Esophagus muscularis mucosa (tissue), 4 donors: ENCODE results near the gene FUT8. TPM values are rescaled to one million over a fixed set of nuclear protein-coding genes. Genes with fewer than 3 reads are reported as not detected.
"Not testable (repeated sequence)": the region's sequence is repeated elsewhere in the genome, so short reads cannot be mapped to it uniquely, and the experiment has no call there.

Experiments
- DNase-seq: peaks from one replicate; pipeline ENCODE4 v3.0.0-alpha.2; 2017; ENCODE audit errors: extremely low spot score
- H3K27ac ChIP-seq, 4 donors: fragments of 200-600 bp; sonication (generic); replicated peaks in 1 of 4; 1 replicate in 3 of 4; 2 replicates in 1 of 4; pipeline ENCODE4 v1.5.1; 2016 to 2019; ENCODE audit warnings: mild to moderate bottlenecking in 1 of 4
- H3K27me3 ChIP-seq, 4 donors: fragments of 200-600 bp; sonication (generic); one replicate each; pipeline versions ENCODE4 v1.5.1 to v1.6.0; 2016 to 2019
- H3K36me3 ChIP-seq, 4 donors: fragments of 200-600 bp; sonication (generic); one replicate each; pipeline ENCODE4 v1.5.1; 2016 to 2019
- H3K4me1 ChIP-seq, 4 donors: fragments of 200-600 bp; sonication (generic); one replicate each; pipeline ENCODE4 v1.5.1; 2016 to 2019
- H3K4me3 ChIP-seq, 4 donors: fragments of 200-600 bp; sonication (generic); 1 replicate in 2 of 4; 2 replicates in 2 of 4; pipeline ENCODE4 v1.5.1; 2016 to 2019; ENCODE audit warnings: mild to moderate bottlenecking in 4 of 4, moderate library complexity in 1 of 4
- H3K9me3 ChIP-seq, 4 donors: fragments of 200-600 bp; sonication (generic); 1 replicate in 3 of 4; 2 replicates in 1 of 4; pipeline ENCODE4 v1.5.1; 2016 to 2019
- EP300 ChIP-seq: sonication (generic); formaldehyde crosslinking; IDR thresholded peaks from one replicate; pipeline ENCODE4 v1.6.1; 2017; ENCODE audit warnings: antibody characterized with exemption
- POLR2A ChIP-seq: fragments of 450-650 bp; IDR thresholded peaks from one replicate; pipeline ENCODE4 v1.6.1; 2017; ENCODE audit warnings: antibody characterized with exemption, moderate library complexity, mild to moderate bottlenecking, low read depth
- POLR2AphosphoS5 ChIP-seq, 2 donors: sonication (generic); formaldehyde crosslinking; IDR thresholded peaks; one replicate each; pipeline ENCODE4 v1.6.1; 2017; ENCODE audit warnings: antibody characterized with exemption in 2 of 2
- WGBS: methylation state at CpG from one replicate; pipeline ENCODE4 v1.1.5; 2018; 5-methylcytosine and 5-hydroxymethylcytosine counted together
- intact Hi-C: fragments of 100-400 bp; cut with DNase I; formaldehyde crosslinking; loops from one replicate; pipeline ENCODE4 v1.15.1; 2023
- total RNA-seq, 4 donors: library from RNA; depleted of rRNA; stranded (reverse); fragments of >200 nt; gene quantifications; one replicate each; pipeline versions ENCODE4 v1.1.0 to v1.2.1, GENCODE V29; 2016
- TF ChIP-seq, protein P1 (sequence below), 3 experiments: fragments of 200-600 bp in 2 of 3; fragments of 450-650 bp in 1 of 3; sonication (generic) in 2 of 3; IDR thresholded peaks; one replicate each; pipeline ENCODE4 v1.5.1; 2017 to 2019; ENCODE audit warnings: antibody characterized with exemption in 3 of 3, mild to moderate bottlenecking in 2 of 3, moderate library complexity in 1 of 3

FUT8 gene
- total RNA-seq, 4 donors from 2014 or later = 12.8 to 22.2 (median 20.1) TPM

DNA sequence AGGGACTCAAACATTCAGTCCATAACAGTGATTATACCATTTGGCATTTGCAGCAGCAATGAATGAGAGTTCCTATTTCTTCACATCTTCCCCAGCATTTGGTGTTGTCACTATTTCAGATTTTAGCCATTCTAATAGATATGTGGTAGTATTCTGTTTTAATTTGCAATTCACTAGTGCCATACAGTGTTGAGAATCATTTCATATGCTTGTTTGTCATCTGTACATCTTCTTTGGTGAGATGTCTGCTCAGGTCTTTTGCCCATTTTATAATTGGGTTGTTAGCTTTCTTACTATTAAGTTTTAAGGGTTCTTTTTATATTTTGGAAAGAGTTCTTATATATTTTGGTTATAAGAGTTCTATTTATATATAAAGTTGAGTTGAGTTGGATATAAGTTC, 276.5 kb downstream of the FUT8 start:
- no peak for TF ChIP-seq POLR2AphosphoS5 (IDR thresholded peaks at IDR 0.05)
- no peak overlapping the region for H3K4me3 ChIP-seq
- H3K27ac ChIP-seq = no peak overlapping the region
- no peaks in the 10 kb centered on the region for H3K4me1 ChIP-seq
- no peaks in the 10 kb centered on the region for H3K9me3 ChIP-seq
- DNase-seq = no peak
- no peaks in the 10 kb centered on the region for H3K27me3 ChIP-seq
- intact Hi-C loops = no loop called here
- H3K36me3 ChIP-seq = no peaks in the 10 kb centered on the region

DNA sequence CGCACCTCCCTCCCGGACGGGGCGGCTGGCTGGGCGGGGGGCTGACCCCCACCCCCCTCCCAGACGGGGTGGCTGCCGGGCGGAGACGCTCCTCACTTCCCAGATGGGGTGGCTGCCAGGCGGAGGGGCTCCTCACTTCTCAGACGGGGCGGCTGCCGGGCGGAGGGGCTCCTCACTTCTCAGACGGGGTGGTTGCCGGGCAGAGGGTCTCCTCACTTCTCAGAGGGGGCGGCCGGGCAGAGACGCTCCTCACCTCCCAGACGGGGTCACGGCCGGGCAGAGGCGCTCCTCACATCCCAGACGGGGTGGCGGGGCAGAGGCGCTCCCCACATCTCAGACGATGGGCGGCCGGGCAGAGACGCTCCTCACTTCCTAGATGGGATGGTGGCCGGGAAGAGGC, 280.0 kb downstream of the FUT8 start:
- 83% methylated on average over 7 of the region's 31 CpGs for WGBS

DNA sequence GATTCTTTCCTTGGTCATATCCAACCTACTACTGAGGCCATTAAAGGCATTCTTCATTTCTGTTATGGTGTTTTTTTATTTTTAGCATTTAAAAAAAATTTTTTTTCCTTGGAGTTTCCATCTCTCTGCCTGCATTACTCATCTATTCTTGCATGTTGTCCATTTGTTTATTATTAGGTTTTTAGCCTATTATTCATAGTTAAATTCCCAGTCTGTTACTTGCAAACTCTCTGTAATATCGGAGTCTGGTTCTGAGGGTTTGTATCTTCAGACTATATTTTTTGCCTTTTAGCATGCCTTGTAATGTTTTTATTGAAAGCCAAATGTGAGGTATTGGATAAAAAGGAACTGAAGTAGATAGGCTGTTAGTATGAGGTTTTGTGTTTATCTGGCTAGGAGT, 284.3 kb downstream of the FUT8 start:
- no peak overlapping the region for H3K27ac ChIP-seq
- no peaks in the 10 kb centered on the region for H3K27me3 ChIP-seq
- H3K4me3 ChIP-seq = no peak overlapping the region
- TF ChIP-seq, protein P1, sequence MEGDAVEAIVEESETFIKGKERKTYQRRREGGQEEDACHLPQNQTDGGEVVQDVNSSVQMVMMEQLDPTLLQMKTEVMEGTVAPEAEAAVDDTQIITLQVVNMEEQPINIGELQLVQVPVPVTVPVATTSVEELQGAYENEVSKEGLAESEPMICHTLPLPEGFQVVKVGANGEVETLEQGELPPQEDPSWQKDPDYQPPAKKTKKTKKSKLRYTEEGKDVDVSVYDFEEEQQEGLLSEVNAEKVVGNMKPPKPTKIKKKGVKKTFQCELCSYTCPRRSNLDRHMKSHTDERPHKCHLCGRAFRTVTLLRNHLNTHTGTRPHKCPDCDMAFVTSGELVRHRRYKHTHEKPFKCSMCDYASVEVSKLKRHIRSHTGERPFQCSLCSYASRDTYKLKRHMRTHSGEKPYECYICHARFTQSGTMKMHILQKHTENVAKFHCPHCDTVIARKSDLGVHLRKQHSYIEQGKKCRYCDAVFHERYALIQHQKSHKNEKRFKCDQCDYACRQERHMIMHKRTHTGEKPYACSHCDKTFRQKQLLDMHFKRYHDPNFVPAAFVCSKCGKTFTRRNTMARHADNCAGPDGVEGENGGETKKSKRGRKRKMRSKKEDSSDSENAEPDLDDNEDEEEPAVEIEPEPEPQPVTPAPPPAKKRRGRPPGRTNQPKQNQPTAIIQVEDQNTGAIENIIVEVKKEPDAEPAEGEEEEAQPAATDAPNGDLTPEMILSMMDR (IDR thresholded peaks at IDR 0.05) = no peak
- no peak for TF ChIP-seq POLR2A
- TF ChIP-seq EP300 = no peak
- TF ChIP-seq POLR2AphosphoS5 (IDR thresholded peaks at IDR 0.05) = no peak
- intact Hi-C loops = no loop called here
- no peaks in the 10 kb centered on the region for H3K9me3 ChIP-seq
- no peaks in the 10 kb centered on the region for H3K4me1 ChIP-seq
- no peak for DNase-seq
- whole genome bisulfite sequencing = 85% methylated on average over 1 of the region's 1 CpG
- H3K36me3 ChIP-seq = no peaks in the 10 kb centered on the region

More for the DNA sequence above, 280.0 kb downstream of the FUT8 start:
- intact Hi-C loops, H3K4me3 ChIP-seq, H3K36me3 ChIP-seq, H3K4me1 ChIP-seq, DNase-seq, H3K27me3 ChIP-seq, H3K27ac ChIP-seq, H3K9me3 ChIP-seq: not testable (repeated sequence)

GRCh38 chr14:65703521-65703920, 291.0 kb downstream of the FUT8 start:
- H3K27ac ChIP-seq = no peak overlapping the region
- peaks cover 0 to 7% (median 3%) of the 10 kb centered on the region in 4 donors for H3K9me3 ChIP-seq
- intact Hi-C loops = no loop called here
- H3K4me1 ChIP-seq = no peaks in the 10 kb centered on the region
- no peak for DNase-seq
- no peak overlapping the region for H3K4me3 ChIP-seq
- TF ChIP-seq POLR2AphosphoS5 (IDR thresholded peaks at IDR 0.05) (no peak), POLR2A (no peak), EP300 (no peak)
- TF ChIP-seq, protein P1 (IDR thresholded peaks at IDR 0.05) = no peak
- H3K36me3 ChIP-seq = no peaks in the 10 kb centered on the region
- 85% methylated on average over 3 of the region's 3 CpGs for WGBS
- H3K27me3 ChIP-seq = no peaks in the 10 kb centered on the region

GRCh38 chr14:65703996-65704395, 291.5 kb downstream of the FUT8 start:
- no peak for DNase-seq
- no peaks in the 10 kb centered on the region for H3K4me1 ChIP-seq
- no peak for TF ChIP-seq EP300
- TF ChIP-seq, protein P1 (IDR thresholded peaks at IDR 0.05) = no peak
- no peak for TF ChIP-seq POLR2A
- no peak for TF ChIP-seq POLR2AphosphoS5 (IDR thresholded peaks at IDR 0.05)
- H3K4me3 ChIP-seq = no peak overlapping the region
- intact Hi-C loops = no loop called here
- H3K27me3 ChIP-seq = no peaks in the 10 kb centered on the region
- peaks cover 0 to 7% (median 3%) of the 10 kb centered on the region in 4 donors for H3K9me3 ChIP-seq
- H3K27ac ChIP-seq = no peak overlapping the region
- no peaks in the 10 kb centered on the region for H3K36me3 ChIP-seq
- WGBS = 78% methylated on average over 4 of the region's 4 CpGs

- no peak for DNase-seq
- no peaks in the 10 kb centered on the region for H3K27me3 ChIP-seq
- no peak for TF ChIP-seq POLR2AphosphoS5 (IDR thresholded peaks at IDR 0.05)
- TF ChIP-seq EP300 = no peak
- TF ChIP-seq, protein P1 (IDR thresholded peaks at IDR 0.05) = no peak
- no peak for TF ChIP-seq POLR2A
- peaks cover 0 to under 1% (median 0%) of the 10 kb centered on the region in 4 donors for H3K4me1 ChIP-seq
- peaks cover 0 to 7% (median 3%) of the 10 kb centered on the region in 4 donors for H3K9me3 ChIP-seq
- no peak overlapping the region for H3K4me3 ChIP-seq
- 42% methylated on average over 2 of the region's 2 CpGs for WGBS
- no peak overlapping the region for H3K27ac ChIP-seq
- intact Hi-C loops = no loop called here
- no peaks in the 10 kb centered on the region for H3K36me3 ChIP-seq
These were observed 291.9 kb downstream of the FUT8 start for GRCh38 chr14:65704437-65704836.
